Ascending aorta (tissue), 2 donors: ENCODE results near the gene CEP85. TPM values are rescaled to one million over a fixed set of nuclear protein-coding genes. Genes with fewer than 3 reads are reported as not detected.

Experiments
- DNase-seq, 2 donors: peaks; one replicate each; pipeline ENCODE4 v3.0.0-alpha.2; 2019; ENCODE audit warnings: low spot score in 2 of 2
- H3K27ac ChIP-seq, 2 donors: fragments of 200-600 bp; sonication (generic); one replicate each; pipeline ENCODE4 v1.5.1; 2016 to 2017; ENCODE audit warnings: mild to moderate bottlenecking in 1 of 2
- H3K27me3 ChIP-seq: fragments of 200-600 bp; sonication (generic); one replicate; pipeline ENCODE4 v1.5.1; 2017
- H3K36me3 ChIP-seq, 2 donors: fragments of 200-600 bp; sonication (generic); one replicate each; pipeline ENCODE4 v1.5.1; 2016
- H3K4me1 ChIP-seq, 2 donors: fragments of 200-600 bp; sonication (generic); one replicate each; pipeline ENCODE4 v1.5.1; 2016 to 2017; ENCODE audit warnings: mild to moderate bottlenecking in 1 of 2
- H3K4me3 ChIP-seq, 2 donors: fragments of 200-600 bp; sonication (generic); one replicate each; pipeline ENCODE4 v1.5.1; 2016 to 2017; ENCODE audit warnings: mild to moderate bottlenecking in 1 of 2
- H3K9me3 ChIP-seq, 2 donors: fragments of 200-600 bp; sonication (generic); one replicate each; pipeline ENCODE4 v1.5.1; 2016
- intact Hi-C: fragments of 100-400 bp; cut with DNase I; formaldehyde crosslinking; loops from one replicate; pipeline ENCODE4 v1.15.1; 2023
- total RNA-seq: library from RNA; depleted of rRNA; stranded (reverse); fragments of >200 nt; gene quantifications from one replicate; pipeline ENCODE4 v1.1.0, GENCODE V29; 2016
- TF ChIP-seq, protein P1 (sequence below), 3 experiments: fragments of 200-600 bp in 2 of 3; fragments of 450-650 bp in 1 of 3; sonication (generic) in 2 of 3; IDR thresholded peaks; one replicate each; pipeline ENCODE4 v1.5.1; 2016 to 2019; ENCODE audit warnings: antibody characterized with exemption in 3 of 3, mild to moderate bottlenecking in 1 of 3, moderate library complexity in 1 of 3

Gene CEP85
- total RNA-seq, 1 donor from 2014 or later, result 5.0 TPM

DNA sequence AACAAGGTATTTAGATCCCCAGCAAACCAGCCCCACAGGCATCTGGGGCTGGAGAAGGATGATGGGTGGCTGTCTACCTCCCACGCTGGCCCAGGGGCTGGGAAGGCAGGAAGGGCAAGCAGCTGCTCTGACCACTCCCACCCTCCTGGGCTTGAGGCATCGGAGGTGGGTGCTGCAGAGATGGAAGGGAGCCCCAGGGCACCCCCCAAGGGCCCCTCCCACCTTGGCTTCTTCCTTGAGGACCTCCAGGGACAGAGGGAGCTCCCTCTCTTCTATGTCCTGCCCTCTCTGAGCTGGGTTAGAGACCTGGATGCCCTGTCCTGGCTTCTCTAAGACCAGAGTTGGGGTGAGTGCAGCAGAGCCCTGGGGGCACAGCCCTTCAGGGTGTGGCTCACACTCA, 86.9 kb downstream of the CEP85 start:
- H3K36me3 ChIP-seq, result no peaks in the 10 kb centered on the region

DNA sequence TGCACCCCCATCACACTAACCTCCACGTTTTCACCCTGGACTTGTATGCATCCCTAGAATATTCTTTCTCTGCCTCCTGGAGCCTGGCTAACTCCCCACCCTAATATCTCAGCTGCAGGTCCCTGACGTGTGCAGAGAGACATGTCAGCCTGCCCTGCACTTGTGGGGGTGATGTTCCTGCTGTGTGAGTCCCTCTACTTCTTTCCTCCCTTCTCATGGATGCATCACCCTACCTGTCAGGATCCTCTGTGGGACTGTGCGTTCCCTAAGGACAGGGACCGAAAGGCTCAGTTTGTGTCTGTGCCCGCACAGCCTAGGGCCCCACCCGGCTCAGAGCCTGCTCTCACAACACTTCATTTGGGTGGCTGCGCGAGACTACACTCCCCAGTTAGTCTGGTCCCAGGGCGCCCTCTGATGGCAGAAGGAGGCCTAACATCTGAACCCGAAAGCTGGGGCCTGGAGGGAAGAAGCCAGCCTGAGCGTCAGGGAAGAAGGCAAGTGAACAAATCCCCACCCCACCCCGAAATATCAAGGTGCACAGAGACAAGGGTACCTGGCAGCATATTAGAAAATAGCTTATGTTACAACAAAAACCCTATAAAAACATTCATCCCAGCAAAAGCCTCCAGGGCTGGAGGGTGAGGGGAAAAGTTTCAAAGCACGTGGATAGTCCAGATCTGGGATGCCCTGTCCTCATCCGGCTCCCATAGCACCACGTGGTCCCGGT, 87.5 kb downstream of the CEP85 start:
- Histone ChIP-seq H3K27me3 (no peaks in the 10 kb centered on the region), H3K4me1 (peaks cover 0 to 3% of the 10 kb centered on the region in 2 donors), H3K27ac (no peak overlapping the region), H3K9me3 (no peaks in the 10 kb centered on the region), H3K36me3 (no peaks in the 10 kb centered on the region), H3K4me3 (no peak overlapping the region)
- DNase-seq, result peak; percentile 69 to 97
- TF ChIP-seq, protein P1, sequence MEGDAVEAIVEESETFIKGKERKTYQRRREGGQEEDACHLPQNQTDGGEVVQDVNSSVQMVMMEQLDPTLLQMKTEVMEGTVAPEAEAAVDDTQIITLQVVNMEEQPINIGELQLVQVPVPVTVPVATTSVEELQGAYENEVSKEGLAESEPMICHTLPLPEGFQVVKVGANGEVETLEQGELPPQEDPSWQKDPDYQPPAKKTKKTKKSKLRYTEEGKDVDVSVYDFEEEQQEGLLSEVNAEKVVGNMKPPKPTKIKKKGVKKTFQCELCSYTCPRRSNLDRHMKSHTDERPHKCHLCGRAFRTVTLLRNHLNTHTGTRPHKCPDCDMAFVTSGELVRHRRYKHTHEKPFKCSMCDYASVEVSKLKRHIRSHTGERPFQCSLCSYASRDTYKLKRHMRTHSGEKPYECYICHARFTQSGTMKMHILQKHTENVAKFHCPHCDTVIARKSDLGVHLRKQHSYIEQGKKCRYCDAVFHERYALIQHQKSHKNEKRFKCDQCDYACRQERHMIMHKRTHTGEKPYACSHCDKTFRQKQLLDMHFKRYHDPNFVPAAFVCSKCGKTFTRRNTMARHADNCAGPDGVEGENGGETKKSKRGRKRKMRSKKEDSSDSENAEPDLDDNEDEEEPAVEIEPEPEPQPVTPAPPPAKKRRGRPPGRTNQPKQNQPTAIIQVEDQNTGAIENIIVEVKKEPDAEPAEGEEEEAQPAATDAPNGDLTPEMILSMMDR (IDR thresholded peaks at IDR 0.05), result peak; percentile 86 to 95 (median 90)
- intact Hi-C loops, result loop anchor here (1.0 to 5.0 kb wide), 4 partner anchors 46 to 219 kb away; partner anchors contain the start of genes C1orf232, CEP85 and ZNF593

More for the DNA sequence above, 86.9 kb downstream of the CEP85 start:
- Histone ChIP-seq H3K9me3 (no peaks in the 10 kb centered on the region), H3K4me3 (no peak overlapping the region), H3K4me1 (peaks cover 0 to 3% of the 10 kb centered on the region in 2 donors), H3K27me3 (no peaks in the 10 kb centered on the region), H3K27ac (no peak overlapping the region)
- TF ChIP-seq, protein P1 (IDR thresholded peaks at IDR 0.05), result no peak
- intact Hi-C loops, result loop anchor here (1.0 to 5.0 kb wide), 4 partner anchors 46 to 219 kb away; partner anchors contain the start of genes C1orf232, CEP85 and ZNF593
- DNase-seq, result no peak

DNA sequence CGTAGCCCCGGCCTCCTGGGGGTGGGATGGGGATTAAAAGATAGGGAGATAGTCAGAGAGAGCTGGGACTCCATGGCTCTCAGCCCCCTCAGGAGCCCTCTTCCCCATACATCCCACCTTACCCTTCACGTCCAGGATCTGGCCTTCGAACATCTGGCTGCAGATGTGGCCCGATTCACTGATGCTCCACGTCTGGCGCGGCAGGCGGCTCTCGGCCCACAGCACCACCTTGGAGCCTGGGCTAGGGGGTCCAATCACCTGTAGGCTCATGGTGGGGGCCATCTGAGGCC, 88.0 kb downstream of the CEP85 start:
- Histone ChIP-seq H3K27ac (no peak overlapping the region), H3K4me1 (peaks cover 0 to 3% of the 10 kb centered on the region in 2 donors), H3K4me3 (no peak overlapping the region), H3K9me3 (no peaks in the 10 kb centered on the region), H3K36me3 (no peaks in the 10 kb centered on the region), H3K27me3 (no peaks in the 10 kb centered on the region)
- TF ChIP-seq, protein P1 (IDR thresholded peaks at IDR 0.05), result no peak
- DNase-seq, result no peak
- intact Hi-C loops, result loop anchor here (5.0 kb wide), 2 partner anchors 90 to 220 kb away; partner anchors contain the start of gene CEP85

DNA sequence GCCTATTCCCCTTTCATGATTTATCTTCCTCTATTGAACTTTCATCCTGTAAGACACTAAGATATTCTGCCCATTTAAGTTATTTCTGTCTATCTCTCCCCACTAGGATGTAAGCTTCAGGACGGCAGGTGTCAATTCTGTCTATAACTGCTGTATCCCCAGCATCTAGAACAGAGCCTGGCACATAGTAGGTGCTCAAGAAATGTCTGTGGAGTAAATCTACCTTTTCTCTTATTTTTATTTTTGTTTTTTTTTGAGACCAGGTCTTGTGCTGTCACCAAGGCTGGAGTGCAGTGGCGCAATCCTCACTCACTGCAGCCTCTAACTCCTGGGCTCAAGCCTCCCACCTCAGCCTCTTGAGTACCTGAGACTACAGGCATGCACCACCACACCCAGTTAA, 89.4 kb downstream of the CEP85 start:
- Histone ChIP-seq H3K4me3 (no peak overlapping the region), H3K4me1 (peaks cover 0 to 3% of the 10 kb centered on the region in 2 donors), H3K27ac (no peak overlapping the region), H3K27me3 (no peaks in the 10 kb centered on the region), H3K9me3 (no peaks in the 10 kb centered on the region), H3K36me3 (no peaks in the 10 kb centered on the region)
- TF ChIP-seq, protein P1 (IDR thresholded peaks at IDR 0.05), result no peak
- intact Hi-C loops, result loop anchor here (5.0 kb wide), 2 partner anchors 91 to 221 kb away; partner anchors contain the start of gene CEP85
- no peak for DNase-seq

DNA sequence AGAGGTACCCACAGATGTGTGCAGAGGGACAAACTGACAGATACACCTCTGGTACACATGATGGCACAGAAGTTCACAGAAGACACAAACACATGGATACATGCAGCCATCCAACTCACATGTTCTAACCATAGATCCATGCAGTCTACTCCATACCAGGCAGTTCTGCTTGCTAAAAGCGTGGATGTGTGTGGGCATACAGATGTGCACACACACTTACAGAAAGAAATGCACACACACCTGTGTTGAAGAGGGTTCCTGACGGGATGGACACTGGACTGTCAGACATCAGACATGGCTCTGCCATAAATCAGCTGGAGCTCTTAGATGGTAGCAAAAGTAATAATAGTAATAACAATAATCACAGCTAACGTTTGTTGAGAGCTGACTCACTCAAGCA, 90.5 kb downstream of the CEP85 start:
- no peak for DNase-seq
- H3K4me3 ChIP-seq, result no peak overlapping the region
- peaks cover 0 to 3% of the 10 kb centered on the region in 2 donors for H3K4me1 ChIP-seq
- no peak overlapping the region for H3K27ac ChIP-seq
- no peaks in the 10 kb centered on the region for H3K9me3 ChIP-seq
- H3K36me3 ChIP-seq, result no peaks in the 10 kb centered on the region
- intact Hi-C loops, result loop anchor here (5.0 kb wide), 2 partner anchors 92 to 222 kb away; partner anchors contain the start of gene CEP85
- no peaks in the 10 kb centered on the region for H3K27me3 ChIP-seq
- TF ChIP-seq, protein P1 (IDR thresholded peaks at IDR 0.05), result no peak
